Measurements from ENCODE around the gene SRGAP2.
A peak's percentile ranks its signal among the peaks of the same experiment; 100 is the strongest.
"Not testable (repeated sequence)": the region's sequence is repeated elsewhere in the genome, so short reads cannot be mapped to it uniquely, and the experiment has no call there.

Gene SRGAP2

GRCh38 chr1:206179666-206180065 lies 23.7 kb upstream of the SRGAP2 start:
- H3K9ac ChIP-seq (ENCODE audit: low read length); H4K91ac ChIP-seq (ENCODE audit: low read depth, low read length); H2AK5ac ChIP-seq (ENCODE audit: low read length); H3K27me3 ChIP-seq (ENCODE audit: insufficient read depth, low read length); H3K36me3 ChIP-seq (ENCODE audit: control insufficient read depth in 1 of 2, insufficient read depth in 2 of 2, low read length in 2 of 2); H3K27ac ChIP-seq (ENCODE audit: low read depth, low read length); H3K79me1 ChIP-seq (ENCODE audit: low read length); H3K4ac ChIP-seq (ENCODE audit: low read depth, low read length); H3K18ac ChIP-seq (ENCODE audit: low read length); H3K79me2 ChIP-seq (ENCODE audit: control insufficient read depth, insufficient read depth, low read length, poor library complexity); H4K12ac ChIP-seq (ENCODE audit: low read depth, low read length); H3K9me3 ChIP-seq (ENCODE audit: insufficient read depth, low read depth, low read length); H2BK120ac ChIP-seq (ENCODE audit: insufficient read depth, low read length, poor library complexity); DNase-seq; H3K4me1 ChIP-seq (ENCODE audit: control insufficient read depth in 1 of 2, insufficient read depth in 2 of 2, low read length in 2 of 2); H3K4me2 ChIP-seq (ENCODE audit: low read length); H3K14ac ChIP-seq (ENCODE audit: low read length); H2AFZ ChIP-seq (ENCODE audit: insufficient read depth, low read length, poor library complexity); H2BK5ac ChIP-seq (ENCODE audit: low read depth, low read length, poor library complexity); H3K4me3 ChIP-seq (ENCODE audit: low read depth, low read length); H4K8ac ChIP-seq (ENCODE audit: low read depth, low read length); H3K23ac ChIP-seq (ENCODE audit: low read length); H2BK12ac ChIP-seq (ENCODE audit: low read length): not testable (repeated sequence)

- H3K4ac ChIP-seq (ENCODE audit: low read depth, low read length); H4K8ac ChIP-seq (ENCODE audit: low read depth, low read length); H3K23ac ChIP-seq (ENCODE audit: low read length); H3K4me1 ChIP-seq (ENCODE audit: control insufficient read depth in 1 of 2, insufficient read depth in 2 of 2, low read length in 2 of 2); H4K12ac ChIP-seq (ENCODE audit: low read depth, low read length); H3K27ac ChIP-seq (ENCODE audit: low read depth, low read length); H2AK5ac ChIP-seq (ENCODE audit: low read length); H2BK12ac ChIP-seq (ENCODE audit: low read length); H3K9ac ChIP-seq (ENCODE audit: low read length); H3K4me2 ChIP-seq (ENCODE audit: low read length); H3K79me1 ChIP-seq (ENCODE audit: low read length); H3K4me3 ChIP-seq (ENCODE audit: low read depth, low read length); H3K18ac ChIP-seq (ENCODE audit: low read length); H2BK5ac ChIP-seq (ENCODE audit: low read depth, low read length, poor library complexity); H2BK120ac ChIP-seq (ENCODE audit: insufficient read depth, low read length, poor library complexity); H3K14ac ChIP-seq (ENCODE audit: low read length); H3K36me3 ChIP-seq (ENCODE audit: control insufficient read depth in 1 of 2, insufficient read depth in 2 of 2, low read length in 2 of 2); H3K9me3 ChIP-seq (ENCODE audit: insufficient read depth, low read depth, low read length); H4K91ac ChIP-seq (ENCODE audit: low read depth, low read length); H3K79me2 ChIP-seq (ENCODE audit: control insufficient read depth, insufficient read depth, low read length, poor library complexity); H3K27me3 ChIP-seq (ENCODE audit: insufficient read depth, low read length); H2AFZ ChIP-seq (ENCODE audit: insufficient read depth, low read length, poor library complexity): not testable (repeated sequence)
- WGBS (ENCODE audit: extremely low coverage, insufficient coverage, insufficient read length) = no CpG with 5 or more reads among the region's 6 CpGs
- peak in 1 of 2 donors; percentile 12 for DNase-seq
These were observed 20.7 kb upstream of the SRGAP2 start for GRCh38 chr1:206182368-206183317.

GRCh38 chr1:206183788-206184187 lies 19.6 kb upstream of the SRGAP2 start:
- not testable (repeated sequence) for H3K79me2 ChIP-seq (ENCODE audit: control insufficient read depth, insufficient read depth, low read length, poor library complexity); H3K36me3 ChIP-seq (ENCODE audit: control insufficient read depth in 1 of 2, insufficient read depth in 2 of 2, low read length in 2 of 2); H2AFZ ChIP-seq (ENCODE audit: insufficient read depth, low read length, poor library complexity); H3K9me3 ChIP-seq (ENCODE audit: insufficient read depth, low read depth, low read length); H3K27me3 ChIP-seq (ENCODE audit: insufficient read depth, low read length); H4K91ac ChIP-seq (ENCODE audit: low read depth, low read length); H2BK12ac ChIP-seq (ENCODE audit: low read length); H2BK120ac ChIP-seq (ENCODE audit: insufficient read depth, low read length, poor library complexity); H3K79me1 ChIP-seq (ENCODE audit: low read length); H3K4me2 ChIP-seq (ENCODE audit: low read length); H3K18ac ChIP-seq (ENCODE audit: low read length); H3K4me1 ChIP-seq (ENCODE audit: control insufficient read depth in 1 of 2, insufficient read depth in 2 of 2, low read length in 2 of 2); H3K4ac ChIP-seq (ENCODE audit: low read depth, low read length); H3K9ac ChIP-seq (ENCODE audit: low read length); H3K4me3 ChIP-seq (ENCODE audit: low read depth, low read length); DNase-seq; H2AK5ac ChIP-seq (ENCODE audit: low read length); H4K12ac ChIP-seq (ENCODE audit: low read depth, low read length); H3K14ac ChIP-seq (ENCODE audit: low read length); H2BK5ac ChIP-seq (ENCODE audit: low read depth, low read length, poor library complexity); H3K27ac ChIP-seq (ENCODE audit: low read depth, low read length); H4K8ac ChIP-seq (ENCODE audit: low read depth, low read length); H3K23ac ChIP-seq (ENCODE audit: low read length)
- WGBS (ENCODE audit: extremely low coverage, insufficient coverage, insufficient read length) = no CpG with 5 or more reads among the region's 2 CpGs

- not testable (repeated sequence) for H2AK5ac ChIP-seq (ENCODE audit: low read length); H3K36me3 ChIP-seq (ENCODE audit: control insufficient read depth in 1 of 2, insufficient read depth in 2 of 2, low read length in 2 of 2); H2BK5ac ChIP-seq (ENCODE audit: low read depth, low read length, poor library complexity); H2BK120ac ChIP-seq (ENCODE audit: insufficient read depth, low read length, poor library complexity); H3K18ac ChIP-seq (ENCODE audit: low read length); H3K27me3 ChIP-seq (ENCODE audit: insufficient read depth, low read length); H3K4me1 ChIP-seq (ENCODE audit: control insufficient read depth in 1 of 2, insufficient read depth in 2 of 2, low read length in 2 of 2); H4K12ac ChIP-seq (ENCODE audit: low read depth, low read length); H3K79me1 ChIP-seq (ENCODE audit: low read length); H4K91ac ChIP-seq (ENCODE audit: low read depth, low read length); H3K9ac ChIP-seq (ENCODE audit: low read length); H2BK12ac ChIP-seq (ENCODE audit: low read length); H3K4me2 ChIP-seq (ENCODE audit: low read length); H3K4ac ChIP-seq (ENCODE audit: low read depth, low read length); H3K79me2 ChIP-seq (ENCODE audit: control insufficient read depth, insufficient read depth, low read length, poor library complexity); H3K9me3 ChIP-seq (ENCODE audit: insufficient read depth, low read depth, low read length); H3K4me3 ChIP-seq (ENCODE audit: low read depth, low read length); DNase-seq; H3K27ac ChIP-seq (ENCODE audit: low read depth, low read length); H4K8ac ChIP-seq (ENCODE audit: low read depth, low read length); H3K23ac ChIP-seq (ENCODE audit: low read length); H3K14ac ChIP-seq (ENCODE audit: low read length); H2AFZ ChIP-seq (ENCODE audit: insufficient read depth, low read length, poor library complexity)
- WGBS (ENCODE audit: extremely low coverage, insufficient coverage, insufficient read length) = no CpG with 5 or more reads among the region's 3 CpGs
These were observed 17.6 kb upstream of the SRGAP2 start for GRCh38 chr1:206185778-206186177.

All from trophoblast cell (in vitro differentiated cells and primary cell).